G401 (cell line): ENCODE data around the gene TEAD1. TPM values are rescaled to one million over a fixed set of nuclear protein-coding genes. Genes with fewer than 3 reads are reported as not detected.

ENCODE experiments used
- DNase-seq: peaks from one replicate; pipeline ENCODE4 v3.0.0-alpha.2; 2015; ENCODE audit warnings: low spot score
- in situ Hi-C: cut with HindIII; loops from 2 replicates; pipeline ENCODE4 v1.10.0; 2016; ENCODE audit warnings: low sequenced_read_pairs, mixed read lengths
- total RNA-seq: library from RNA; depleted of rRNA; stranded (reverse); fragments of >200 nt; shearing (Covaris generic); gene quantifications from 2 replicates; pipeline ENCODE4 v1.2.3, GENCODE V29; 2014

The TEAD1 gene
- total RNA-seq, 1 experiment from 2014 or later = 33.4 TPM

GRCh38 chr11:12897390-12897789 is 223.2 kb downstream of the TEAD1 start:
- in situ Hi-C loops = no loop called here
- peak; percentile 70 for DNase-seq

GRCh38 chr11:12897867-12898266 is 223.6 kb downstream of the TEAD1 start:
- in situ Hi-C loops = no loop called here
- no peak for DNase-seq

- DNase-seq = no peak
- in situ Hi-C loops = no loop called here
Observed at GRCh38 chr11:12900496-12900895, 226.3 kb downstream of the TEAD1 start.

GRCh38 chr11:12901272-12901671 is 227.1 kb downstream of the TEAD1 start:
- in situ Hi-C loops = no loop called here
- DNase-seq = no peak

DNA sequence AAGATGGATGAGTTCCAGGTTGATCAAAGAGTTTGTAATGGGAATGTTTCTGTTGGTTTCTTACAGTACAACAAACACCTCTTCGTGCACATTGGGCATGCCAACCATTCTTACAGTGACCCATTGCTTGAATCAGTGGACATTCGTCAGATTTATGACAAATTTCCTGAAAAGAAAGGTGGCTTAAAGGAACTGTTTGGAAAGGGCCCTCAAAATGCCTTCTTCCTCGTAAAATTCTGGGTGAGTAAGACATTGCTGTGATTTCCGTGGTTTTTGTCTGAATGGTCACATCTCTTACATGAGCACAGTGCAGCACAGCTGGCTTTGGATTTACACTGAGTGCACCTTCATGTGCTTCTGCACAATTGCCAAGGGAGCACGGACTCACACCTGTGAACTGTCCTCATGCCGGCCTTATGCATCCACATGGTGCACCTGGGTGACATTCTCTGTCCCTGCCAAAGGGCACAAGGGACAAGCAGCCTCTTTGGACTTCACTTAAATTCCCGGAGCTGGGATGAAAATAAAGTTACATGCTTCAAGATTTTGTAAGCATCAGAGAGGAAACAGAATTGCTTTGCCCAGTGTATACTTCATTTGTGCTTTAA is 227.8 kb downstream of the TEAD1 start:
- in situ Hi-C loops = no loop called here
- DNase-seq = no peak

DNA sequence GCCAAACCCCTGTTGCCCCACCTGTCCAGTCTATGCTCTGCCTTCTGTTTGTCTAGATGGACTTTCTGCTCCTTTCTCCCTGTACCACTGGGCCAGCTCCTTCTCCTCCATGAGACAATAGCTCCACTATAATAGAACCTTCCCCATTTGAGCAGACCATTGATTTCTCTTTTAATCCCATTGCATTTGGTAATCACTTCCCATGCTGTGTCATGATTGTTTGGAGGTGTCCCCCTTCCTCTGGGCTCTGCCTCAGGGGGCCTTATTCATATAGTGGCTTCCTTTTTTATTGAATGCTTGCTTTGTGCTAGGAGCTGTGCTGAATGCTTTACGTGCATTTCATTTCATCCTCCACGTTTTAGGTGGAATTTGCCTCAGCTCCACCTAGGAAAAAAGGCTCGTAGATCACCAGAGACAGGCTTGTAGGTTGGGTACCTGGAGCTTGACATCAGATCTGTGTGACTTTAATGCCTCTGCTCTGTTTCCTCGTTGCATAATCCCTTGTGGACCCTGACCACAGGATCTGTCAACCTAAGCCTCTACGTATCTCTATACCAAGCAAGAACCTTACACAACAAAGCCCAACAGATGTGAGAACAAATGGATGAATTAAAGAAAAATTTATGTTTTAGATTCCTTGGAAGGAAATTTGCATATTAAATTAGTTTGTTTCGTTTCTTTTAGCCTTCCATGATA is 228.7 kb downstream of the TEAD1 start:
- in situ Hi-C loops = no loop called here
- no peak for DNase-seq

- in situ Hi-C loops = no loop called here
- DNase-seq = no peak
Observed at GRCh38 chr11:12905435-12905834, 231.2 kb downstream of the TEAD1 start.

DNA sequence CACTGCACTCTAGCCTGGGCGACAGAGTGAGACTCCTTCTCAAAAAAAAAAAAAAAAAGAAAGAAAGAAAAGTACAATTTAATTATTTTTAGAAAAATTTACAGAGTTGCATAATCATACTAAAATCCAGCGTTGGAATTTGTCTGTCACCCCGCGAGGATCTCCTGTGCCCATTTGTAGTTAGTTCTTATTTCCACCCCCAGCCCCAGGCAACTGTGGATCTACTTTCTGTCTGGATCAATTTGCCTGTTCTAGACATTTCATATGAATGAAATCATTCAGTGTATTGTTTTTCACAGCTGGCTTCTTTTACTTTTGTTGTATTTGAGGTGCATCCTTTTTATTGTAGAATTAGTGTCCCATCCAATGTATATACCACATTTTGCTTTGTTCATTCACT is 232.3 kb downstream of the TEAD1 start:
- DNase-seq = no peak
- in situ Hi-C loops = no loop called here

DNA sequence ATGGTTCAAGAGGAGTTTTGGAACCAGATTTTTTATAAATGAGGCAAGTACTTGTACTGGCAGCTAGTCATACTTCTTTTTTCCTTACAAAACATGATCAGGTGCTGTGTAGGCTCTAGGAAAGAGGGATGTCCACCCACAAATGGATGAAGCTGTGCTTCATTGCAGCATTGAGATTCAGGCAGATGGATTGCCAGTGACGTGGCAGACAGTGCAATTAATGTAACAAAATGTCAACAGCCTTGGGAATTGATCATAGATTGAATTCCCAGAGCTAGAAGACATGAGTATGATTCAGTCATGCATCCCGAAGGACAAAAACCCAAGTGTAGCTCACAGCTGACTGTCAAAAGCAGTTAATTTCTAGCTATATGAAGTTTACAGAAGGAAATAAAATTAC is 235.7 kb downstream of the TEAD1 start:
- in situ Hi-C loops = no loop called here
- no peak for DNase-seq

GRCh38 chr11:12914400-12914912 is 240.2 kb downstream of the TEAD1 start:
- peak; percentile 91 for DNase-seq
- in situ Hi-C loops = no loop called here

- DNase-seq = no peak
- in situ Hi-C loops = no loop called here
Observed at GRCh38 chr11:12915093-12915492, 240.9 kb downstream of the TEAD1 start.

GRCh38 chr11:12917822-12918221 is 243.6 kb downstream of the TEAD1 start:
- in situ Hi-C loops = no loop called here

DNA sequence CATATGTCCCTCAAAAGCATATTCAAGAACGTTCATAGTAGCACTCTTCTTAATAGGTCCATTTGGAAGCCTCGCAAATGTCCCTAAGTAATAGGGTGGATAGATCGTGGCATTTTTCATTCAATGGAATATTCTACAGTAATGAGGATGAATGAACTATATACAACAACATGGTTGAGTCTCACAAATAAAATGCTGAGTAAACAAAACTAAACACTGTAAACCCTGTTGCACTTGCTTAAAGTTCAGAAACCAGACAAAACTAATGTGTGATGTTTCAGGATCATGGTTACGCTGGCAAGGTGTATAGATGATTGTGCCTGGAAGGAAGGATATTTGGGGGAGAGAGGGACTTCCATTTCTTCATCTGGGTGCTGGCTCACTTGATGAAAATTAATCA is 244.4 kb downstream of the TEAD1 start:
- in situ Hi-C loops = no loop called here
- DNase-seq = no peak

More at GRCh38 chr11:12917822-12918221, 243.6 kb downstream of the TEAD1 start:
- no peak for DNase-seq

GRCh38 chr11:12922418-12922817 is 248.2 kb downstream of the TEAD1 start:
- in situ Hi-C loops = no loop called here
- DNase-seq = no peak

DNA sequence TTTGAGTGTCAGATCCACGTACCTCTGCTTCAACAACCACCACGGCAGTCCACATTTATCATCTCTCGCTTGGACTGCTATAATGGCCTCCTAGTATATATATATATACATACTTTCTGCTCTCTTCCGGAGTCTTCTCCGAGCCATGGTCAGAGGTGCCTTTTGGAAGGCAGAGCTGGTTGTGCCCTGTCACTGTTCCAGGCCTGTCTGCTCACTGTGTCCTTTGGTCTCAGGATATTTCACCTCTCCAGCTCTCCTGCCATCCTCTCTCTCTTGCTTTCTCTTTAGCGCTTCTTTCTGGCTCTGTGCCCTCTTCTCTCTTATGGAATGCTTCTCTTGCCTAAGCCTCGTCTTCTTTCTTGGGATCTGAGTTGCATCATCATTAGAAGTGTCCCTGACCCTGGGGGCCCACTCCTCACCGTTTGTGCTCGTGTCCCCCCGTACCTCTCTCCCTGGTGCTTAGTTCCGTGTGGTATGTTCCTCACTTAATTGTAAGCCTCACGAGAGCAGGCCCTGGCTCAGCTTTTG is 248.8 kb downstream of the TEAD1 start:
- no peak for DNase-seq
- in situ Hi-C loops = no loop called here

- in situ Hi-C loops = no loop called here
- DNase-seq = no peak
Observed at GRCh38 chr11:12924650-12925049, 250.4 kb downstream of the TEAD1 start.

- DNase-seq = no peak
- in situ Hi-C loops = no loop called here
Observed at GRCh38 chr11:12925520-12925919, 251.3 kb downstream of the TEAD1 start.

- in situ Hi-C loops = no loop called here
- DNase-seq = no peak
Observed at GRCh38 chr11:12927221-12927620, 253.0 kb downstream of the TEAD1 start.

GRCh38 chr11:12927886-12928285 is 253.7 kb downstream of the TEAD1 start:
- no peak for DNase-seq
- in situ Hi-C loops = no loop called here

DNA sequence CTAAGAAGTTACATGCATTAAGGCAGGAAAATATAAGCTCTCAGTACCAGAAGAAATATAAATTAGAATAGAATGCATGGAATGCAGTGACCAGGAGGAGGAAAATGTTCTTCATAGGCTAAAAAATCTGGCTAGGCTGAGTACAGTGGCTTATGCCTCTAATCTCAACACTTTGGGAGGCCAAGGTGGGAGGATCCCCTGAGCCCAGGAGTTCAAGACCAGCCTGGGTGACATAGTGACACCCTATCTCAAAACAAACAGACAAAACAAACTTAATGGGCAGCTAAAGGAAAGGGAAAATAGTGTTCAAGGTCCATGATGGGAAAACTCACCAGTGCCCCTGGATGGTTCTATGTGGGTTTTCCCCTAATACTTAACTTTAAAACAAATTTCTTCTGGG is 256.6 kb downstream of the TEAD1 start:
- DNase-seq = no peak
- in situ Hi-C loops = no loop called here

DNA sequence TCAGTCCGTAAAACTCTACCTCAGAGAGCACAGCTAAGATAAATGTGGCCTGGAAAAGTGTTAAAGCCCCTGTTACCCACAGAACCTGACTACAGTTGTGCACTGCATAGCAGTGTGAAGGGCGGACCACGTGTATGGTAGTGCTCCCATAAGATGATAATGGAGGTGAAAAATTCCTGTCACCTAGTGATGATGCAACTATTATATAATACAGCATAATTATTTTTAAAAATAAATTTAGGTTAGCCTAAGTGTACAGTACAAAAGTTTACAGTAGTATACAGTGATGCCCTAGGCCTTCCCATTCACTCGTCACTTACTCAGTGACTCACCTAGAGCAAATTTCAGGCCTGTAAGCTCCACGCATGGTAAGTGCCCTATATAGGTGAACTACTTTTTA is 258.3 kb downstream of the TEAD1 start:
- no peak for DNase-seq
- in situ Hi-C loops = no loop called here
